Chondrocyte (in vitro differentiated cells): ENCODE data around the gene UBE2Z. TPM values are rescaled to one million over a fixed set of nuclear protein-coding genes. Genes with fewer than 3 reads are reported as not detected.

Experiments used
- DNase-seq: peaks from one replicate; pipeline ENCODE4 v3.0.0; 2021; ENCODE audit warnings: mixed read lengths, low spot score
- H3K27ac Mint-ChIP-seq: one replicate; pipeline ENCODE4 v1.8.0; 2021; ENCODE audit warnings: mild to moderate bottlenecking, moderate library complexity, mixed read lengths; ENCODE audit not compliant: unreplicated experiment
- H3K27me3 Mint-ChIP-seq: 2 replicates; pipeline ENCODE4 v1.8.0; 2021; ENCODE audit warnings: low read depth, mixed read lengths
- H3K36me3 Mint-ChIP-seq: 2 replicates; pipeline ENCODE4 v1.8.0; 2021; ENCODE audit warnings: low read depth, mixed read lengths
- H3K4me1 Mint-ChIP-seq: 2 replicates; pipeline ENCODE4 v1.8.0; 2021; ENCODE audit warnings: low read depth, mild to moderate bottlenecking, mixed read lengths
- H3K4me3 Mint-ChIP-seq: one replicate; pipeline ENCODE4 v1.8.0; 2021; ENCODE audit warnings: mild to moderate bottlenecking, moderate library complexity, mixed read lengths; ENCODE audit not compliant: unreplicated experiment
- H3K9me3 Mint-ChIP-seq: 2 replicates; pipeline ENCODE4 v1.8.0; 2021; ENCODE audit warnings: low read depth, mixed read lengths
- total RNA-seq: library from RNA; stranded (reverse); gene quantifications from 3 replicates; pipeline ENCODE4 v1.2.1, GENCODE V29; 2021
- TF ChIP-seq, protein P1 (sequence below): fragments of 200-600 bp; sonication (generic); IDR thresholded peaks from 2 replicates; pipeline ENCODE4 v1.5.0; 2021; ENCODE audit warnings: antibody characterized with exemption, mild to moderate bottlenecking, moderate library complexity

The UBE2Z gene
- total RNA-seq, 1 donor from 2014 or later, result 114 TPM

DNA sequence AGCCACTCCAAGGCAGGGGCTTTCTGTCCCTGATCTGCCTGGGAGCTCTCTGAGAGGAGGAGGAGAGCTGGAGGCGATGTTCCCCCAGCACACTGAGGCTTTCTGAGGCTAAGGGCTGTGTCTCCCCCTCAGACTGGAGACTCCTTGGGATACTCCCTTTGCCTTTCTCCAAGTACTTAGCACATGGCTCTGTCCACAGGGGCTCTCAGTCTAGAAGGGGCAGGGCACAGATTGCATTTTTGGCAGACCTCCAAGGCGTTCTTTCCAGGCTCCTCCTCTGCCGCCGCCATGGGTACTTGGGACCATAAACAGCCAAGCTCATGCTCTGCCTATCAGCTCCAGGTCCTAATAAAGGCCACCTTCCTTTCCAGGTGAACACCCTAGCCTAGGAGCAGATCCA lies 62.0 kb downstream of the UBE2Z start:
- Mint-ChIP-seq H3K27ac (no peak overlapping the region), H3K27me3 (no peaks in the 10 kb centered on the region)
- TF ChIP-seq, protein P1, sequence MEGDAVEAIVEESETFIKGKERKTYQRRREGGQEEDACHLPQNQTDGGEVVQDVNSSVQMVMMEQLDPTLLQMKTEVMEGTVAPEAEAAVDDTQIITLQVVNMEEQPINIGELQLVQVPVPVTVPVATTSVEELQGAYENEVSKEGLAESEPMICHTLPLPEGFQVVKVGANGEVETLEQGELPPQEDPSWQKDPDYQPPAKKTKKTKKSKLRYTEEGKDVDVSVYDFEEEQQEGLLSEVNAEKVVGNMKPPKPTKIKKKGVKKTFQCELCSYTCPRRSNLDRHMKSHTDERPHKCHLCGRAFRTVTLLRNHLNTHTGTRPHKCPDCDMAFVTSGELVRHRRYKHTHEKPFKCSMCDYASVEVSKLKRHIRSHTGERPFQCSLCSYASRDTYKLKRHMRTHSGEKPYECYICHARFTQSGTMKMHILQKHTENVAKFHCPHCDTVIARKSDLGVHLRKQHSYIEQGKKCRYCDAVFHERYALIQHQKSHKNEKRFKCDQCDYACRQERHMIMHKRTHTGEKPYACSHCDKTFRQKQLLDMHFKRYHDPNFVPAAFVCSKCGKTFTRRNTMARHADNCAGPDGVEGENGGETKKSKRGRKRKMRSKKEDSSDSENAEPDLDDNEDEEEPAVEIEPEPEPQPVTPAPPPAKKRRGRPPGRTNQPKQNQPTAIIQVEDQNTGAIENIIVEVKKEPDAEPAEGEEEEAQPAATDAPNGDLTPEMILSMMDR, result no peak

DNA sequence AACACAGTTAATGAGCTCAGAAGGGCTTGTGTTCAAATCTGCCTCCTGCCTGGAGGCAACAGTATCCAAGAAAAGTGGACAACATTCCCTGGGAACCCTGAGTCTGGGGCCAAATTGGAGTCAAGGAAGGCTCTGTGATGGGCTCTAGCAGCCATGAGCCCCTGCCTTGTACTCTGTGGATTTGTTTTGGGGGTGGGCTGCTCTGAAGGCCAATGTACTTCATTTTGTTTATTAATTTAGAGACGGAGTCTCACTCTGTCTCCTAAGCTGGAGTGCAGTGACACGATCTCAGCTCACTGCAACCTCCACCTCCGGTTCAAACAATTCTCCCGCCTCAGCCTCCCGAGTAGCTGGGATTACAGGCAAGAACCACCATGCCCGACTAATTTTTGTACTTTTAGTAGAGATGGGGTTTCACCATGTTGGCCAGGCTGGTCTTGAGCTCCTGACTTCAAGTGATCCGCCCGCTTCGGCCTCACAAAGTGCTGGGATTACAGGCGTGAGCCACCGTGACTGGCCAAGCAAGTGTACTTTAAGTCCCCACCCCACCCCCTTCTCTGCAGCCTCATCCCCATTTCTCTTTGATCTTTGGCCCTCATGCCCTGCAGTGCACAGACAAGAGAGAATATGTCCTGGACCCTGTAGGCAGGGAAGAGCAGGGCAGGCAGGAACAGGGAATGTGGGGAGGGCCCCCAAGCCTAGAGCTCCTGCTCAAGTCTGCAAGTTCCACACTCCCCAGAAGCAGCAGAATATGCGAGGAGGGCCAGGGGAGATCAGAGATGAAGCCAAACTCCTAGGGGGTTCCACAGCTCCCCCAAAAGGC lies 62.9 kb downstream of the UBE2Z start:
- no peaks in the 10 kb centered on the region for H3K36me3 Mint-ChIP-seq
- H3K27me3 Mint-ChIP-seq, result no peaks in the 10 kb centered on the region
- no peak overlapping the region for H3K4me3 Mint-ChIP-seq
- peak; percentile 51 for DNase-seq
- H3K9me3 Mint-ChIP-seq, result no peaks in the 10 kb centered on the region
- peaks cover 43% of the 10 kb centered on the region for H3K4me1 Mint-ChIP-seq
- TF ChIP-seq, protein P1, result no peak
- H3K27ac Mint-ChIP-seq, result peak overlapping the region; percentile 92

More for the DNA sequence above, 62.0 kb downstream of the UBE2Z start:
- no peaks in the 10 kb centered on the region for H3K36me3 Mint-ChIP-seq
- H3K4me3 Mint-ChIP-seq, result no peak overlapping the region
- H3K9me3 Mint-ChIP-seq, result no peaks in the 10 kb centered on the region
- peaks cover 43% of the 10 kb centered on the region for H3K4me1 Mint-ChIP-seq
- DNase-seq, result peak; percentile 65

DNA sequence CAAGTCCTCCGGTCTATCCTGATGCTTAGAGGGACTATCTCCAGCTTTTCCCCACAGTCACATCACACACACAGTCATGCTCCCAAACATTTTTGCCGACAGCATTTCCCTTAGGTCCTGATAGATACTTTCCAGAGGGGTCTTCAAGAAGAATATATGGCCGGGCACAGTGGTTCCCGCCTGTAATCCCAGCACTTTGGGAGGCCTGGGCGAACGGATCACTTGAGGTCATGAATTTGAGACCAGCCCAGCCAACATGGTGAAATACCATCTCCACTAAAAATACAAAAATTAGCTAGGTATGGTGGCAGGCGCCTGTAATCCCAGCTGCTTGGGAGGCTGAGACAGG lies 64.5 kb downstream of the UBE2Z start:
- Mint-ChIP-seq H3K9me3 (no peaks in the 10 kb centered on the region), H3K27me3 (no peaks in the 10 kb centered on the region), H3K27ac (peak overlapping the region; percentile 92), H3K4me3 (peak overlapping the region; percentile 10), H3K36me3 (no peaks in the 10 kb centered on the region), H3K4me1 (peaks cover 43% of the 10 kb centered on the region)
- TF ChIP-seq, protein P1, result no peak
- peak; percentile 21 for DNase-seq

DNA sequence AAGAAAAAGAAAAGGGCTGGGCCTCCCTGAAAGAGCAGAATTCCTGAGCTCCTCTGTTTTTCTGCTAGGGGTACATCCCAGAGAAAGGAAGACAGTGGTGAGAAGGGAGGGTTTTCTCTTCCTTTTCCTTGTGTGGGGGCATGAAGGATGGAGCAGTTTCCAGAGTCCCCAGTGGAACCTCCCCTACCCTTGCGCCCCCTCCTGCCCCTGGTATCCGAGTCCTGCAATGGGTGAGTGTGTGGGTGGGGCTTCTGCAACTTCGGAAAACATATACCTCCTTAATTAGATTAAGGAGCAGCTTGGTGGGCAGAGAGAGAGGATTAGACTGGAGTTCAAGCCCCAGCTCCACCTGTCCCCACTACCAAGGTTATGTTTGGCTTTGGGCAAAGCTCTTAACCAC lies 65.6 kb downstream of the UBE2Z start:
- Mint-ChIP-seq H3K36me3 (no peaks in the 10 kb centered on the region), H3K9me3 (no peaks in the 10 kb centered on the region), H3K27me3 (no peaks in the 10 kb centered on the region), H3K4me3 (no peak overlapping the region), H3K27ac (peak overlapping the region; percentile 92), H3K4me1 (peaks cover 43% of the 10 kb centered on the region)
- DNase-seq, result peak; percentile 10
- TF ChIP-seq, protein P1, result no peak

Other genes with a start within 250 kb of the UBE2Z start
- gene PRAC1, start 185.9 kb upstream of the UBE2Z start, total RNA-seq, result not detected in 3 replicates
- not detected in 3 replicates for gene PRAC2, start 185.2 kb upstream of the UBE2Z start, total RNA-seq
- gene HOXB13, start 179.7 kb upstream of the UBE2Z start, total RNA-seq, result 0.19 TPM in 1 of 3 replicates, not detected in the others
- gene TTLL6, start 91.2 kb upstream of the UBE2Z start, total RNA-seq, result not detected in 3 replicates
- gene CALCOCO2, start 77.4 kb upstream of the UBE2Z start, total RNA-seq, result 72.4 to 97.9 TPM (median 76.5 TPM) in 3 replicates
- 39.2 to 78.0 TPM (median 39.4 TPM) in 3 replicates for gene ATP5MC1, start 15.6 kb upstream of the UBE2Z start, total RNA-seq
- 123 to 147 TPM (median 126 TPM) in 3 replicates for gene SNF8, start 36.4 kb downstream of the UBE2Z start, total RNA-seq
- not detected in 3 replicates for gene GIP, start 60.2 kb downstream of the UBE2Z start, total RNA-seq
- gene IGF2BP1, start 89.0 kb downstream of the UBE2Z start, total RNA-seq, result 47.1 to 60.0 TPM (median 57.6 TPM) in 3 replicates
- gene B4GALNT2, start 224.4 kb downstream of the UBE2Z start, total RNA-seq, result 0.07 TPM in 1 of 3 replicates, not detected in the others